Stomach (tissue), 4 donors: ENCODE results near the gene TRIO.

Experiments
- EP300 ChIP-seq: sonication (generic); formaldehyde crosslinking; IDR thresholded peaks from one replicate; pipeline ENCODE4 v1.6.1; 2017; ENCODE audit warnings: antibody characterized with exemption
- POLR2A ChIP-seq, 4 donors: fragments of 450-650 bp; IDR thresholded peaks; one replicate each; pipeline ENCODE4 v1.6.1; 2016; ENCODE audit warnings: antibody characterized with exemption in 4 of 4, control low read depth in 2 of 4, mild to moderate bottlenecking in 1 of 4, moderate library complexity in 1 of 4
- POLR2AphosphoS5 ChIP-seq, 3 donors: sonication (generic); formaldehyde crosslinking; IDR thresholded peaks; one replicate each; pipeline ENCODE4 v1.6.1; 2016; ENCODE audit warnings: antibody characterized with exemption in 3 of 3
- TF ChIP-seq, protein P1 (sequence below), 7 experiments: fragments of 450-650 bp in 4 of 7; fragments of 200-600 bp in 3 of 7; sonication (generic) in 3 of 7; IDR thresholded peaks; one replicate each; pipeline ENCODE4 v1.5.1; 2016 to 2019; ENCODE audit warnings: antibody characterized with exemption in 7 of 7, control low read depth in 2 of 7, mild to moderate bottlenecking in 1 of 7

DNA sequence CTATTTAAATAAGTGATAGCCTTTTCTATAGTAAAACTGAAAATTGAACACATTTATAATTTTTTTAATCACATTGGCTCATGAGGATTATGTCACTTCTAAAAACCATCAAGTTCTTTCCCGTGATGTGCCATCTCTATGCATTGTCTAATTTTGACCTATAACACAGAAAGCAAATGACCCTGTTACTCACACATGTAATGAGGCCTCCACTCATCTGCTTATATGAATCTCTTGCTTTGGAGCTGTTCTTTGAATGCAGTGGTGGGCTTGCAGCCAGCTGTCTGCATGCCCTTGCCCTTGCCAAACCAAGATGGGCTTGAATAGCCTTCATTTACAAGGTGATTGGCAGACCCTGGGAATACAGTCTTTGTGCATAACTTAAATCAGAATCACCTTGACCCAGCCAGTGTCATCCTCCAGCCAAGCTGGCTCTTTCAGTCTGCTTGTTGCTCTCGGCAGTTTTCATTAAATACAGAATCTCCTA is 163.2 kb downstream of the TRIO start:
- no peak for TF ChIP-seq POLR2A (IDR thresholded peaks at IDR 0.05)
- TF ChIP-seq, protein P1, sequence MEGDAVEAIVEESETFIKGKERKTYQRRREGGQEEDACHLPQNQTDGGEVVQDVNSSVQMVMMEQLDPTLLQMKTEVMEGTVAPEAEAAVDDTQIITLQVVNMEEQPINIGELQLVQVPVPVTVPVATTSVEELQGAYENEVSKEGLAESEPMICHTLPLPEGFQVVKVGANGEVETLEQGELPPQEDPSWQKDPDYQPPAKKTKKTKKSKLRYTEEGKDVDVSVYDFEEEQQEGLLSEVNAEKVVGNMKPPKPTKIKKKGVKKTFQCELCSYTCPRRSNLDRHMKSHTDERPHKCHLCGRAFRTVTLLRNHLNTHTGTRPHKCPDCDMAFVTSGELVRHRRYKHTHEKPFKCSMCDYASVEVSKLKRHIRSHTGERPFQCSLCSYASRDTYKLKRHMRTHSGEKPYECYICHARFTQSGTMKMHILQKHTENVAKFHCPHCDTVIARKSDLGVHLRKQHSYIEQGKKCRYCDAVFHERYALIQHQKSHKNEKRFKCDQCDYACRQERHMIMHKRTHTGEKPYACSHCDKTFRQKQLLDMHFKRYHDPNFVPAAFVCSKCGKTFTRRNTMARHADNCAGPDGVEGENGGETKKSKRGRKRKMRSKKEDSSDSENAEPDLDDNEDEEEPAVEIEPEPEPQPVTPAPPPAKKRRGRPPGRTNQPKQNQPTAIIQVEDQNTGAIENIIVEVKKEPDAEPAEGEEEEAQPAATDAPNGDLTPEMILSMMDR (IDR thresholded peaks at IDR 0.05), result no peak
- no peak for TF ChIP-seq POLR2AphosphoS5 (IDR thresholded peaks at IDR 0.05)
- TF ChIP-seq EP300, result no peak
